Muscle of back (tissue), 11 donors: ENCODE results near the gene KIF5B. TPM values are rescaled to one million over a fixed set of nuclear protein-coding genes. Genes with fewer than 3 reads are reported as not detected.
"Not testable (repeated sequence)": the region's sequence is repeated elsewhere in the genome, so short reads cannot be mapped to it uniquely, and the experiment has no call there.

Source experiments
- DNase-seq, 3 donors: peaks; one replicate each; pipeline versions ENCODE4 v3.0.0 to v3.0.0-alpha.2; 2013
- polyA plus RNA-seq, 10 donors: library from polyadenylated mRNA; unstranded; fragments of 120-200 nt; gene quantifications; one replicate each; pipeline ENCODE4 v1.2.1, GENCODE V29; 2013; ENCODE audit not compliant: insufficient read length in 10 of 10

Gene KIF5B
- polyA plus RNA-seq, 10 donors = 109 to 172 (median 130) TPM

DNA sequence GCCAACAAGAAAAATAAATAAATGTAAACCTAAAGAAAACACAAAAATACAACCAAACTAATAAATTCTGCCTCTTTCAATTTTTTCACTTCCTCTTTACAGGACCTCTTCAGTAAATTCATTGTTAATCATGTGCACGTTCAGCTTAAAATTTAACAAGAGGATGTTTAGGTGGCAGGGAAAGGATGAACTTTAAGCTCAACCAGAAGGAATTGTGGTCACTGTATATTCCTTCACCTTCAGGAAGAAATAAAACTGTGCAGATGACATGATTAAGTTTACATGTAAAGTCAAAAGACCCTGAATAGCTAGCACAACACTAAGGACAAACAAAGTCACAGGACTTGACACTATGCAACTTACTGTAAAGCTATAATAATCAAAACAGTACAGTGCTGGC is 33.0 kb downstream of the KIF5B start:
- DNase-seq = no peak

DNA sequence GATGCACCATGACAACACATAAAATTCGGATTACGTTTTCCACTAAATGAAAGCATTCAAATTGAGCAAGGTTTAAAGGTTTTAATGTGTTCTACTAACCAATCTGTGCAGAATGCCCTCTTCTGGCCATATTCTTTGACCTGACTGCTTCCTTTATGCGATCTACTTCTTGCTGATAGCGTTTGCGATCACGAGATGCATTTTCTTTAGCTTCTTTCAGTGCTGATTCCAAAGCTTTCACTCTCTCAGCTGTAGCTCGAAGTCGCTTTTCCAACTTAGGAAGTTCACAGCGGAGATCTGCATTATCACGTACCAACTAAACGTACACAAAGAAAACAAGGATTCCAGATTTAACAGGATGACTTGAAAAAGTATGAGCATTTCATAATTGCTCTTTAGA is 39.2 kb downstream of the KIF5B start:
- no peak for DNase-seq

DNA sequence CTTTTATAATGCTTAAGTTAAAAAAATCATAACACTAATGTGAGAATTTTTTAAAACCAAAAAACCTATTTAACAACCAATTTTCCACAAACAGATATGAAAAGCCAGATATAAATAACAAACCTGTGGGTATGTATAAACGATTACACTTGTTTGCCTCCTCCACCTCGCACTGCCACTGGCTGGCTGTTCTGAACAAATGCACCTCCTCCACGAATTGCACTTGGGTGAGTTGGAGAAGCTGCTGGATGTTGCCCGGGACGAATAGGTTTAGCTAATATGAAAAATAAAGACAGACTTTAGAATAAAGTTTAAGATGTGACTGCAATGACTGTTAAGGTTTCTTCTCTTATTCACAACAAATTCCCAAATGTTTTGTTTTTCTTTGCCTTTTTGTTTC is 40.8 kb downstream of the KIF5B start:
- no peak for DNase-seq

DNA sequence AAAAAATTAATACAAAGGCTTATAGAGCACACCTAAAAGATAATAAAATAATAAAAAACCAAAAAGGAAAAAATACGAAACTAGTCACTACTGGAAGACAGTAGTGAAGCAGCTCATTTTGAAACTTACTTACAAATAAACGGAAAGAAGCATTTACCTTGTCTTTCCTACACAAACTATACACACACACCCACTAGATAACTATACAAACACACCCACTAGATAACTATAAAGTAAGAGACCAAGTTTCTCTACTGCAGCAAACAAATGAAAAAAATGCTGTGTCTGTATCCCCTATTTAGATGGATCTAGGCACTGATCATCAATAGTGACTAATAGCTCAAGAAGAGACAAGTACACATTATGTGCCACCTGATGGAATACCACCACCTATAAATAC is 49.2 kb downstream of the KIF5B start:
- DNase-seq = no peak

DNA sequence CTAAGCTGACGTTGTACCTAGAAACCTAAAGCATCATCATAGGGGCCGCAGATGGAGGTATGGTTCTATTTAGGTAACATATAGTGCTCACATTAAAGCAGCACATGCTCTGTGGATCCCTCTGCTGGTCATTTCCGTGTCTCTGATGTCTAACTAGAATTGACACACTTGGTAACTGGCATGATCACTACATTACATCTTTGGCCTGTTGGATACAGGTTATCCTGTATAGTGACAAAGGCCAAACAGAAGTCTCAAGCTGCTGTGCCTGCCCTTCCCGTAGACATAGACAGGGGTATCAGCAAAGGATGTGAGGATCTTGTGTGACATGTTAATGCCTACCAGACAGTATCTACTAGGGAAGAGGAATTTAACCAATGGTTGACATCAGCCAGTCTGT is 51.2 kb downstream of the KIF5B start:
- DNase-seq = peak; percentile 17 to 44 (median 20)

DNA sequence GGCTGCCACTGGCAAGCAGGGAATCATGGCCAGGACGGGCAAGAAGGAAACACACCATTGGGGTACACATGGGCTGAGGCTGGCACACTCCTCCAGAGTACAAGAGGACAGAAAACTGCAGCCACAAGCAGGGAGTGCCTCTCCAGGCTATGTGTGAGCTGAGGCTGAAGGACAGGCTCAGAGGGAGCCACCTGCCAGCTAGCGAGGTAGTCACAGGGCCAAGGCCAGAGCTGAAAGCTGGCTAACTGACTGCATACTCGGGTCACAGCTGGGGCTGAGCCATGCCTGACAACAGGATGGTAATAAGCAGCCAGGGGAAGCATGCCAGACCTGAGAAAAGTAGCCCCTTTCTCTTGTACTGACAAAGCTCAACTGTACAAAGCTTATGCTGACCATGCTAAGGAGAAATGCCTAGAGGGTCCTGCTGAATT is 52.0 kb downstream of the KIF5B start:
- peak; percentile 37 to 50 (median 41) for DNase-seq

DNA sequence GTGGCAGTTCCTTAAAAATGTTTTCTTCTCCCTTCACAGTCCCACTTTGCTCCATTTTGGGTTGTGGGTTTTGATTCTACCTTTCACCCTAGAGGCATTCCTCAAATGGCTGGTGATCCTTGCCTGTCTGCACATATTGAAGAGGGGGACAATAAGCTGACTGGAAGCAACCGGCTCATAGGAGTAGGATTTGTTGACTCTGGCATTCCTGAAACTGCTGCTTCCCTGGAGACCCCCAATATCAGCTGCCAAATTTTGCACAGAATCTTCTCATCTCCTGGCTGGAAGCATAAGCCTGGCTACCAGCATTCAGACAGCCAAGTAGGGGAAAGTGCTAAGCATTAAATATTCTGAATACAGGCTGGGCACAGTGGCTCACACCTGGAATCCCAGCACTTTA is 53.7 kb downstream of the KIF5B start:
- peak in 2 of 3 donors; percentile 24 to 47 for DNase-seq

DNA sequence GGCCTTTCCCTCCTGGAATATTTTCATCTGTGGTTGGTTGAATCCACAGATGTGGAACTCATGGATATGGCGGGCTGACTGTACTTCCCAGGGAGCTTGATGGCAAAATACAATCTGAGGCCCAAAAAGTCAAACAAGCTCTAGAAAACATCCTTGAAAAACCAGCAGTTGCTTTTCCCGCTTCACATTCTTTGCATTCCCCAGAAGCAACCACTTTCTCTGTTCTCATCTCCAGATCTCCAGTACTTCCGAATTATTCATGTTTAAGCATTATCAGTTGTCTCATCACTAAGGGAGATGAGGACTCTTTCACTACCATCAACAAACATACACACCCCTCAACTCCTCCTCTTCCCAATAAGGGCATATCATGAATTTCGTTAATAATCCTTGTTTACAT is 55.3 kb downstream of the KIF5B start:
- peak in 1 of 3 donors; percentile 16 for DNase-seq

DNA sequence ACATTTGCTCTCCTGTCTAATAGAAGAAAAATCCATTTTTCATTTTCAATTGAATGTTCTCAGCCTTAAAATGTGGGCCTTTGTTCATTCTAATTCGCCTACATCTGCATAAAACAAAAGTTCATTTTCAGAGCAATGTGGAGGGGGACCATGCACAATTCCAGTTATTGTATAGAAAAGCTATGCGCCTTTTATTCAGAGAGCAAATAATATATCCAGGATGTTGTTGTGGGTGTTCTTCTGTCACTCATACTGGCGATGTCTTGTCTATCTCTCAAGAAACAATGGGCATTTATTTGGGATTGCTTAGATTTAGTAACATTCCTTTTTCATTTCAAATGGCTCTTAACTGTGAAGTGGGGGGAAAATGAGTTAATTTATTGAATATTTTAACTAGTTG is 56.4 kb downstream of the KIF5B start:
- no peak for DNase-seq

DNA sequence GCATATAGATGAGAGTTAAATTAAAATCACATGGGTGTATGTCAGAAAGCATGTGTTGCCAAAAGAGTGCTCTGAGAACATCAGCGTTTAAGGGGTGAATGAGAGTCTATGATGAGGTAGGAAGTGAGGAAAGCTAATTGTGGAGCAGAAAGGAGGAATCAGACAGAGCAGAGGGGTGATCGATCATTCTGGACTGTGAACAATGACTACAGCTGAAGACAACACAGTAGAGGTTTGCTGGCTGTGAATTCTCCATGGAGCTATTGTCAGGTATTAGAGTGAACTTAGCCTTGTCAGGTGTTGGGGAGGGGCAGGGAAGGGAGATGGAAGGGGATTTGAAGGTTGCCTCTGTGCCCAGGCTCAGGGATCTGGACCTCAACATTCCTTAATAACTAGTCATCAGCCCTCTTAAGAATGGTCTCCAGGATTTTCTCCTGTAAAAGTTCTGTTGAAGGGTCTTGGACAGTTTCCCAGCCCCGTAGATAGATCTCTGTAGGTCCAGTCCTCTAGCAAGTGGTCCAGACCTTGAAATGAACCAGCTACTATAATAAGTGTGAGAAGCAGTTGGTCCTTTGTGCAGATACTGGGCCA is 57.1 kb downstream of the KIF5B start:
- DNase-seq = no peak

DNA sequence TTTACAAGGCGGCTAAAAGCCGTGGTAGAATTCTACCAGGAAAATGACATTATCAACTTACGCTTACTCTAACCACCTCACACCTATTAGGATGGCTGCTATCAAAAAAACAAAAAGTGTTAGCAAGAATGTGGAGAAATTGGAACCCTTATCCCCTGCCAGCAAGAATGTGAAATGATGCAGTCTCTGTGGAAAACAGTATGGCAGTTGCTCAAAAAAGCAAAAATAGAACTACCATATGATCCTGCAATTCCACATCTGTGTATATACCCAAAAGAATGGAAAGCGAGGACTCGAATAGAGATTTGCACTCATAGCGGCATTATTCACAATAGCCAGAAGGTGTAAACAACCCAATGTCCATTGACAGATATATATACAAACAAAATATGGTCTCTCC is 61.3 kb downstream of the KIF5B start:
- no peak for DNase-seq

DNA sequence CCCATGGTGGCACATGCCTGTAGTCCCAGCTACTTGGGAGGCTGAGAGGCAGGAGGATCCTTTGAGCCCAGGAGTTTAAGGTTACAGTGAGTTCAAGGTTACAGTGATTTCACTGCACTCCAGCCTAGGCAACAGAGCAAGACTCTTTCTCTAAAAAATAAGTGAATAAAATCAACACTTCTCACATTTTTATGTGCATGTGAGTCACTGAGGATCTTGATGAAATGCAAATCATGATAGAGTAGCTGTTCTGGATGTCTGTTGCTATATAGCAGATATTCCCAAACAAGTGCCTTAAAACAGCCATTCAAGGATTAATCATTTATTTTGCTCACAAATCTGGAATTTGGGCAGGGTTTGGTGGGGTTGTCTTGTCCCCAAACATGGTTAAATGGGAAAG is 65.3 kb downstream of the KIF5B start:
- DNase-seq = no peak

DNA sequence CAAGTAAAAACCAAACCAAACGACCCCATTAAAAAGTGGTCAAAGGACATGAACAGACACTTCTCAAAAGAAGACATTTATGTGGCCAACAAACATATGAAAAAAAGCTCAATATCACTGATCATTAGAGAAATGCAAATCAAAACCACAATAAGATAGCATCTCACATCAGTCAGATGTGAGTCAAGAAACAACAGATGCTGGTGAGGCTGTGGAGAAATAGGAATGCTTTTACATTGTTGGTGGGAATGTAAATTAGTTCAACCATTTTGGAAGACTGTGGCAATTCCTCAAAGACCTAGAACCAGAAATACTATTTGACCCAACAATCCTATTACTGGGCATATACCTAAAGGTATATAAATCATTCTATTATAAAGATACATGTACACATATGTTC is 68.4 kb downstream of the KIF5B start:
- DNase-seq = not testable (repeated sequence)

DNA sequence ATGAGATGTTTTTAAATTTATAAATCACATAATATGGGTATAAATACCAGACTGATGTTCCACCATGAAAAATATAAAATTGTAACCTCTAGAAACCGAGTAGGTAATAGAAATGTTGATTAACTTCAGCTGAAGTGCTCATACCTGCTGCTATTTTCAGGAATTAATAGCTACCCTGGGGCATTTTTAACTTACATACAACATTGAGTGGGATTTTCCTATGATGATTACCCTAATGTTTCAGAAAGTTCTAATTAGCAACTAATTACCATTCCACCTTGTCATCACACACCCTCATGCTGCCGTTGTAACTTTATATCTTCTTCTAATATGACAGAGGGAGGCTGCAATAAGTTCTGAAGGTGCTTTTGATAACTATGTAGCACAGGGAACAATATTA is 74.1 kb downstream of the KIF5B start:
- no peak for DNase-seq

DNA sequence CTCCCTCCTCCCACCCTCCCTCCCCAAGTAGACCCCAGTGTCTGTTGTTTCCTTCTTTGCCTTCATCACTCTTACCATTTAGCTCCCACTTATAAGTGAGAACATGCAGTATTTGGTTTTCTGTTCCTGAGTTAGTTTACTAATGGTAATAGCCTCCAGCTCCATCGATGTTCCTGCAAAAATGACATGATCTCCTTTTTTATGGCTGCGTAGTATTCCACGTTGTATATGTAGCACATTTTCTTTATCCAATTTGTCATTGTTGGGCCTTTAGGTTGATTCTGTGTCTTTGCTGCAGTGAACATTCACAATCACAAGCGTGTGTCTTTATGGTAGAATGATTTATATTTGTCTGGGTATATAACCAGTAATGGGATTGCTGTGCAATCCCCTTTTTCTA is 75.8 kb downstream of the KIF5B start:
- no peak for DNase-seq

DNA sequence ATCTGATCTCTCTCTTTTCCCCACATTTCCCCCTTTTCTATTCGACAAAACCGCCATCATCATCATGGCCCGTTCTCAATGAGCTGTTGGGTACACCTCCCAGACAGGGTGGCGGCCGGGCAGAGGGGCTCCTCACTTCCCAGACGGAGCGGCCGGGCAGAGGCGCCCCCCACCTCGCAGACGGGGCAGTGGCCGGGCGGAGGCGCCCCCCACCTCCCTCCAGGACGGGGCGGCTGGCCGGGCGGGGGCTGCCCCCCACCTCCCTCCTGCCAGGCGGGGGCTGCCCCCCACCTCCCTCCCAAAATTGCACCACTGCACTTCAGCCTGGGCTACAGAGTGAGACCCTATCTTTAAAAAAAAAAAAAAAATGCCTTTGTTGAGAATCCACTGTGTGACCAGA is 77.2 kb downstream of the KIF5B start:
- DNase-seq = not testable (repeated sequence)

DNA sequence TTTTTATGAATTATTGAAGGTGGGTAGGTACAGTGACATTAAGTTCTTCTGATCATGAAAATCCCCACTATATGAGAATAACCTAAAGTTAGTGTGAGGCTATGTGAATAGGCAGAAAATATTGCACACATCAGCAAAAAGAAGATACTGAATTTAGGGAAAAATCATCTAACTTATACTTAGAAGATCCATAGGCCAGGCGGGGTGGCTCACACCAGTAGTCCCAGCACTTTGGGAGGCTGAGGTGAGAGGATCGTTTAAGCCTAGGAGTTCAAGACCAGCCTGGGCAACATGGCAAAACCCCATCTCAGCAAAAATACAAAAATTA is 78.1 kb downstream of the KIF5B start:
- DNase-seq = no peak

DNA sequence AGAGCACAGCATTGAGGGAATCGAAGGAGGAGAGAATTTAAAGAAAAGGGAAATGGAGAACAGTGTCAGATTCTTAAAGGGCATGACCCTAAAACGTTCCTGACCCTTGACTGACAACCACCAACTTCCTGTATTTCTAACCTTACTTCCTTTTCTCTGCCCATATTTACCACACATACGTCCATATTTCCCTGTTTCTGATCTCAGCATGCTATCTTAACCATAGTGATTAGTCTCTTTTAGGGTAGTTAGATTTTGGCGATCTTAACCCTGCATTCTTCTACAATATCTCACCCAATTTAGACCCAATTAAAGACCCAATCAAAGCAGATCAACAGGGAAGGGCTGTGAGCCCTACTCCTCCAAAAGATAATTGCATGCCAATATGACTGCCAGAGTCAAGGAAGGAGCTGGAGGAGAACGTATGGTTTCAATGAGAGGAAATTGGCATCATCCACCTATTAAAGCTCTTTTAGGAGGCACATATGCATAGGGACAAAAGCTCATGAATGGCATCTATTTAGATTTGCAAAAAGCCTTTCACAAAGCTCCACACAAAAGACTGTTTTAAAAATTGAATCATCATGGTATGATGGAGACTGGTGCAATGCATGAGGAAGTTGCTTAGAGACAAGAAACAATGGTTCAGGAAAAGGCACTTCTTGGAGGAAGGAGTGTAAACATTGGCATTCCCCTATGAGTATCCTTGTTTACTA is 78.6 kb downstream of the KIF5B start:
- DNase-seq = peak in 1 of 3 donors; percentile 18

DNA sequence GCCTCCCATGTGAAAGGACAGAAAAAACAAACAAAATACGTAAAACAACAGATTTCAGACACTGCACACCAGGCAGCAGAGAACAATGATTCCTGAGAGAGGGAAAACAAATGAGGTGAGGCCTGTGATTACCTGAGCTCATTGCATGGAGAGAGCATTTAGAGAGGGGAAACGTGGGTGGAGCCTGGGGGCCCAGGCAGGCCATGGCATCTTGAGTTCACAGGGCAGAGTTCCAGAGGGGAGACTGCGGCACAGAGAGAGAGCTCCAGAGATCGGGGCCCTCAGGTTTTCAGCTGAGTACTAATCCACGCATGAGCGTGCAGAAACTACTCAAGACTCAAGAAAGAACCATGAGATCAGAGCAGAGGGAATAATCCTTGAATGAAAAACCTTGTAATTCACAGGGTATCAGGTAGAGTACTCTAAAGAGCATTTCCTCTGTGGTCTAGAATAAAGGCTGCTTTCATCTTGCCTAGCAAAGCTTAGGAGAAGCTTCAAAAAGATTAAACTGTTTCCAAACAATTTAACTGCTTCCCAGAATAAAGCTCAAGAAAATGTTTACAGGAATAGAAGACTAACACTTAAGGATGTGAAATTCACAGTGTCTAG is 81.0 kb downstream of the KIF5B start:
- no peak for DNase-seq

DNA sequence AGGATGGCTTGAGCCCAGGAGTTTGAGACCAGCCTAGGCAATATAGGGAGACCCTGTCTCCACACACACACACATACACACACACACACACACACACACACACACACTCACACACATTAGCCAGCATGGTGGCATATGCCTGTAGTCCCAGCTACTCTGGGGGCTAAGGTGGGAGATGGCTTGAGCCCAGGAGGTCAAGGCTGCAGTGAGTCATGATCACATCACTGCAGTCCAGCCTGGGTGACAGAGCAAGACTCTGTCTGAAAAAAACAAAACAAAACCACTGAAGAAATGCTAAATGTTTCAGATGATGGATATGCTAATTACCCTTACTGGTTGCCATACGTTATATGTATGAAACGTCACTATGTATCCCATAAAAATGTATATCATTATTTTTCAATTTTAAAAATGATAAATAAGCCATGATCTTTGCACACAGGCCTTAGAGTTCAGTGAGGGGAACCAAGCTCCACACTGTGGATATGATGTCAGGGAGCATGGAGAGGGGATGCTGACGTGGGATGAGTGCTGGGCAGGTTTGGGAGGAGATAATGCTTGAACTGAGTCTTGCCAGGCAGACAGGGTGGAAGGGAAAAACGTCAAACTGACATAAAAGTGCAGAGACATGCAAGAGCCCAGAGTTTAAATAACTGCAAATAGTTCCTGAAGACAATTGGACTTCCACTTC is 81.6 kb downstream of the KIF5B start:
- DNase-seq = no peak

DNA sequence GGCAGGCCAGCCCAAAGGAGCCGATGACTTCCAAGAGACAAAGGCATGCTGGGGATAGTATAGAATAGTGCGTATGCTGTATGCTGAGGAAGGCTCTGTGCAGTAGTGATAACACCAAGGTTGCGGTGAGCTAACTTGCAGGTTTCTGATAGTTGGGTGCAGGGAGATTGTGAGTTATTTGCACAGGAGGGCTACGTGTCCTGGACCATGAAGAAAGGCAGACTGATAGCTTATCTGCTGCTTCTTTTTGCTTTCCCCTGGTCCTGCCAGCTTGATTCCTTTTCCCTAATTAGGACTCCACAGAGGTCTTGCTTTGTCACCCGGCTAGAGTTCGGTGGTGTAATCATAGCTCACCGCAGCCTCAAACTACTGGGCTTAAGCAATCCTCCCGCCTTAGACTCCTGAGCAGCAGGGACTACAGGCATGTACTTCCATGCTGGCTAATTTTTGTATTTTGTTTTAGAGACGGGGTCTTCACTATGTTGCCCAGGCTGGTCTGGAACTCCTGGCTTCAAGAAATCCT is 83.6 kb downstream of the KIF5B start:
- DNase-seq = no peak

DNA sequence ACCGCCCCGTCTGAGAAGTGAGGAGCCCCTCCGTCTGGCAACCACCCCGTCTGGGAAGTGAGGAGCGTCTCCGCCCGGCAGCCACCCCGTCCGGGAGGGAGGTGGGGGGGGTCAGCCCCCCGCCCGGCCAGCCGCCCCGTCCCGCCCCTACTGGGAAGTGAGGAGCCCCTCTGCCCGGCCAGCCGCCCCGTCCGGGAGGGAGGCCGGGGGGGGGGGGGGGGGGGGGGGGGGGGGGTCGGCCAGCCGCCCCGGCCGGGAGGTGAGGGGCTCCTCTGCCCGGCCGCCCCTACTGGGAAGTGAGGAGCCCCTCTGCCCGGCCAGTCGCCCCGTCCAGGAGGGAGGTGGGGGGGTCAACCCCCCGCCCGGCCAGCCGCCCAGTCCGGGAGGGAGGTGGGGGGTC is 86.4 kb downstream of the KIF5B start:
- peak in 2 of 3 donors; percentile 22 to 89 for DNase-seq

DNA sequence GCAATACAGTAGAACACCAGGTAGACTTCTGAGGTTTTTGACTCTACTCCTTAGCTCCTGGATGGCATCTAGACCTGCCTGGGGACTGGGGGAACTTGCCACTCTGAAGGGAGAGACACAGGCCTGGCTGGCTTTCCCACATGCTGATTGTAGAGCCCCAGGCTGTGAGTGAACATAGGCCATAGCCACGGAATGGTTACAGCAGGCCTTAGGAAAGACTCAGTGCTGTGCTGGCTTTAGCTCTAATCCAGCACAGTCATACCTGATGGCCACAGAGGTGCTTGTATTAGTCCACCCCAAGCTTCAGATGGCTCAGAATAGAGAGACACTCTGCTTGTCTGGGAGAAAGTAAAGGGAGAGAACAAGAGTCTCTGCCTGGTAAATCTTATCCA is 92.6 kb downstream of the KIF5B start:
- no peak for DNase-seq
